GM12892 (cell line): Measurements from ENCODE around the gene LDB3.

Experiments used
- POLR2A ChIP-seq: IDR thresholded peaks from 2 replicates; pipeline ENCODE4 v1.6.1; 2011; ENCODE audit warnings: low read depth, low read length, control low read depth
- POLR2AphosphoS5 ChIP-seq: IDR thresholded peaks from 2 replicates; pipeline ENCODE4 v1.6.1; 2011; ENCODE audit warnings: low read depth, low read length, control low read depth
- TAF1 ChIP-seq: IDR thresholded peaks from 2 replicates; pipeline ENCODE4 v1.6.1; 2011; ENCODE audit warnings: low read depth, mild to moderate bottlenecking, control low read depth, low read length, borderline replicate concordance

GRCh38 chr10:86711513-86712316 lies 43.4 kb downstream of the LDB3 start:
- no peak for TF ChIP-seq POLR2AphosphoS5
- TF ChIP-seq POLR2A = no peak; the same call in 1 of the 2 replicates
- no peak for TF ChIP-seq TAF1
